Lung (tissue), 12 donors: ENCODE results near the gene C5. TPM values are rescaled to one million over a fixed set of nuclear protein-coding genes. Genes with fewer than 3 reads are reported as not detected.

Source experiments
- ATAC-seq: fragments of 200-7000 bp; cut with Tn5 transposase; one replicate; pipeline ENCODE4 v1.9.1; 2020; ENCODE audit warnings: moderate number of reproducible peaks; ENCODE audit not compliant: insufficient read depth, low FRiP score
- DNase-seq, 3 donors: peaks; one replicate each; pipeline ENCODE4 v3.0.0-alpha.2; 2013 to 2017
- H3K27ac ChIP-seq, 2 donors: one replicate each; pipeline ENCODE4 v1.5.1; 2013; ENCODE audit warnings: mild to moderate bottlenecking in 2 of 2, moderate library complexity in 2 of 2, control low read depth in 1 of 2, inconsistent platforms in 1 of 2, low read depth in 1 of 2, low read length in 1 of 2
- H3K27me3 ChIP-seq, 3 donors: one replicate each; pipeline ENCODE4 v1.5.1; 2013; ENCODE audit warnings: low read length in 2 of 3; ENCODE audit not compliant: control insufficient read depth in 3 of 3, insufficient read depth in 3 of 3
- H3K36me3 ChIP-seq, 4 donors: one replicate each; pipeline ENCODE4 v1.5.1; 2013; ENCODE audit warnings: low read length in 4 of 4, mild to moderate bottlenecking in 1 of 4, moderate library complexity in 1 of 4; ENCODE audit not compliant: control insufficient read depth in 4 of 4, insufficient read depth in 4 of 4
- H3K4me1 ChIP-seq, 5 donors: one replicate each; pipeline ENCODE4 v1.5.1; 2013; ENCODE audit warnings: low read length in 5 of 5, mild to moderate bottlenecking in 2 of 5, moderate library complexity in 1 of 5; ENCODE audit not compliant: control insufficient read depth in 5 of 5, insufficient read depth in 5 of 5
- H3K4me3 ChIP-seq: one replicate; pipeline ENCODE4 v1.5.1; 2013; ENCODE audit warnings: mild to moderate bottlenecking, control low read depth, moderate library complexity
- H3K9ac ChIP-seq, 2 donors: one replicate each; pipeline ENCODE4 v1.5.1; 2013; ENCODE audit warnings: low read length in 2 of 2, control low read depth in 1 of 2; ENCODE audit not compliant: insufficient read depth in 1 of 2
- H3K9me3 ChIP-seq, 4 donors: one replicate each; pipeline ENCODE4 v1.5.1; 2013; ENCODE audit warnings: low read length in 3 of 4, mild to moderate bottlenecking in 1 of 4, moderate library complexity in 1 of 4; ENCODE audit not compliant: control insufficient read depth in 4 of 4, insufficient read depth in 3 of 4
- CTCF ChIP-seq: IDR thresholded peaks from 2 replicates; pipeline ENCODE4 v1.5.1; 2012; ENCODE audit warnings: mild to moderate bottlenecking; ENCODE audit errors: control extremely low read depth, extremely low read depth
- WGBS, 2 donors: extraction: QIAGEN DNeasy Blood & Tissue Kit; methylation state at CpG; one replicate each; pipeline ENCODE4 v1.1.7; 2013; 5-methylcytosine and 5-hydroxymethylcytosine counted together
- polyA plus RNA-seq, 2 donors: library from polyadenylated mRNA; stranded (reverse); fragments of 200-250 nt; gene quantifications; one replicate each; pipeline ENCODE4 v1.2.1, GENCODE V29; 2013
- total RNA-seq, 2 donors: library from RNA; depleted of rRNA in 1 of 2; stranded (reverse); fragments of >200 nt in 1 of 2; gene quantifications; one replicate each; pipeline ENCODE4 v1.2.1, GENCODE V29; 2014 to 2021
- donor health status: control.
- donor health status: control.
- donor health status: Bipolar disorder and iron deficiency.
- donor health status: healthy.
- donor health status: DM: yes; HTN: yes; CAD: no.

Gene C5
- total and polyA plus RNA-seq, 4 donors = 9.5 to 53.2 (median 13.1) TPM

GRCh38 chr9:120999317-120999716 is 50.8 kb downstream of the C5 start:
- Histone ChIP-seq H3K36me3 (peaks cover 0 to 4% (median 0%) of the 10 kb centered on the region in 4 donors), H3K4me1 (no peaks in the 10 kb centered on the region), H3K9ac (no peak overlapping the region), H3K27me3 (no peaks in the 10 kb centered on the region), H3K27ac (no peak overlapping the region), H3K9me3 (no peaks in the 10 kb centered on the region), H3K4me3 (no peak overlapping the region)
- TF ChIP-seq CTCF = no peak
- no peak for ATAC-seq
- WGBS, 2 donors = 95 to 96% methylated on average over 2 of the region's 2 CpGs
- DNase-seq = no peak

- ATAC-seq (no peak), DNase-seq (no peak)
- no peaks in the 10 kb centered on the region for H3K9me3 ChIP-seq
- no peak overlapping the region for H3K27ac ChIP-seq
- no peak overlapping the region for H3K4me3 ChIP-seq
- no peak for TF ChIP-seq CTCF
- no peaks in the 10 kb centered on the region for H3K27me3 ChIP-seq
- peaks cover 0 to 4% (median 0%) of the 10 kb centered on the region in 4 donors for H3K36me3 ChIP-seq
- H3K4me1 ChIP-seq = no peaks in the 10 kb centered on the region
- WGBS, 2 donors = 96 to 97% methylated on average over 2 of the region's 2 CpGs
- H3K9ac ChIP-seq = no peak overlapping the region
Measured at GRCh38 chr9:120998111-120998510, 52.0 kb downstream of the C5 start.

- TF ChIP-seq CTCF = no peak
- peaks cover 0 to 4% (median 0%) of the 10 kb centered on the region in 4 donors for H3K36me3 ChIP-seq
Measured at GRCh38 chr9:120997502-120997901, 52.6 kb downstream of the C5 start.

GRCh38 chr9:120996409-120996808 is 53.7 kb downstream of the C5 start:
- DNase-seq (no peak), ATAC-seq (no peak)
- H3K9me3 ChIP-seq = no peaks in the 10 kb centered on the region
- H3K4me1 ChIP-seq = no peaks in the 10 kb centered on the region
- 64 to 88% methylated on average over 3 of the region's 3 CpGs for WGBS, 2 donors
- no peak overlapping the region for H3K4me3 ChIP-seq
- no peak overlapping the region for H3K9ac ChIP-seq
- H3K27ac ChIP-seq = no peak overlapping the region
- TF ChIP-seq CTCF = no peak
- H3K36me3 ChIP-seq = peaks cover 0 to 3% (median 0%) of the 10 kb centered on the region in 4 donors
- no peaks in the 10 kb centered on the region for H3K27me3 ChIP-seq

More at GRCh38 chr9:120997502-120997901, 52.6 kb downstream of the C5 start:
- DNase-seq (no peak), ATAC-seq (no peak)
- Histone ChIP-seq H3K27ac (no peak overlapping the region), H3K9me3 (no peaks in the 10 kb centered on the region), H3K4me3 (no peak overlapping the region), H3K9ac (no peak overlapping the region), H3K27me3 (no peaks in the 10 kb centered on the region), H3K4me1 (no peaks in the 10 kb centered on the region)
- WGBS, 2 donors = 81 to 96% methylated on average over 6 to 7 of the region's 7 CpGs
